Erythroblast (primary cell): ENCODE measurements around the gene CAMKK2.

Source experiments
- GATA1 ChIP-seq: IDR thresholded peaks from 2 replicates; pipeline ENCODE4 v1.6.1; 2011; ENCODE audit warnings: low read depth, mild to moderate bottlenecking, control low read depth, low read length, moderate library complexity
- POLR2A ChIP-seq: IDR thresholded peaks from 2 replicates; pipeline ENCODE4 v1.6.1; 2011; ENCODE audit warnings: mild to moderate bottlenecking, low read length

GRCh38 chr12:121226399-121226798 is 70.1 kb downstream of the CAMKK2 start:
- TF ChIP-seq POLR2A (no peak), GATA1 (no peak)
